ENCODE results near the gene ZNRF1. TPM values are rescaled to one million over a fixed set of nuclear protein-coding genes. Genes with fewer than 3 reads are reported as not detected.
A peak's percentile ranks its signal among the peaks of the same experiment; 100 is the strongest.

Gene ZNRF1
- polyA plus RNA-seq, 2 of the 4 experiments (the other 2 are of a cell fraction), result 18.6 to 22.6 TPM

GRCh38 chr16:75048530-75048929, 49.7 kb downstream of the ZNRF1 start:
- no peak for ATAC-seq
- WGBS (ENCODE audit: missing lambda C conversion rate), result 94% methylated on average over 8 of the region's 8 CpGs
- Histone ChIP-seq H3K4me1 (peaks cover 27% of the 10 kb centered on the region), H3K4me2 (no peak overlapping the region), H3K4me3 (no peak overlapping the region), H3K27ac (no peak overlapping the region), H3K9me3 (no peaks in the 10 kb centered on the region)
- TF ChIP-seq JUNB (IDR thresholded peaks at IDR 0.05), result no peak
- TF ChIP-seq HOXB5 (CRISPR knock-in tag; IDR thresholded peaks at IDR 0.05), result no peak
- TF ChIP-seq CHD4 (IDR thresholded peaks at IDR 0.05; ENCODE audit: borderline replicate concordance), result no peak
- TF ChIP-seq ZSCAN20 (CRISPR knock-in tag; IDR thresholded peaks at IDR 0.05), result no peak
- no peak for TF ChIP-seq ELK1 (IDR thresholded peaks at IDR 0.05; ENCODE audit: low read depth, low read length)
- TF ChIP-seq E2F6 (IDR thresholded peaks at IDR 0.05; ENCODE audit: borderline replicate concordance, low read depth), result no peak
- DNase-seq (ENCODE audit: low read depth in 1 of 2, low spot score in 1 of 2), result no peak
- ChIA-PET POLR2A (no interaction called here), CTCF (interaction anchor here (1.0 to 2.2 kb wide), 2 partner anchors 16 to 63 kb away, joined by 3 to 4 read pairs; no protein-coding TSS in a partner anchor)
- no peak for FAIRE-seq

GRCh38 chr16:75052481-75053202, 53.8 kb downstream of the ZNRF1 start:
- no peak for TF ChIP-seq FOXS1 (CRISPR knock-in tag; IDR thresholded peaks at IDR 0.05)
- no peak for TF ChIP-seq CEBPB (IDR thresholded peaks at IDR 0.05)
- no peak for TF ChIP-seq HES2 (IDR thresholded peaks at IDR 0.05)
- TF ChIP-seq SMC3 (IDR thresholded peaks at IDR 0.05), result no peak
- no peak for TF ChIP-seq TFCP2L1 (CRISPR knock-in tag; IDR thresholded peaks at IDR 0.05)
- TF ChIP-seq RFX5 (IDR thresholded peaks at IDR 0.05), result no peak
- TF ChIP-seq CHD4 (IDR thresholded peaks at IDR 0.05; ENCODE audit: borderline replicate concordance), result no peak
- no peak for TF ChIP-seq NR3C1 (IDR thresholded peaks at IDR 0.05)
- TF ChIP-seq CBX8 (IDR thresholded peaks at IDR 0.05), result no peak
- TF ChIP-seq HEYL (CRISPR knock-in tag; IDR thresholded peaks at IDR 0.05), result no peak
- no peak for TF ChIP-seq ELK1 (IDR thresholded peaks at IDR 0.05; ENCODE audit: low read depth, low read length)
- no peak for TF ChIP-seq CBX2 (IDR thresholded peaks at IDR 0.05; ENCODE audit: borderline replicate concordance, low read depth)
- Histone ChIP-seq H3K4me1 (peaks cover 28% of the 10 kb centered on the region), H3K4me2 (no peak overlapping the region), H3K4me3 (no peak overlapping the region), H3K9me3 (no peaks in the 10 kb centered on the region), H3K27ac (no peak overlapping the region; a peak in 1 of 6 replicates)
- FAIRE-seq (no peak), ATAC-seq (peak in 1 of 2 experiments; percentile 54; a peak in 4 of 6 replicates), DNase-seq (ENCODE audit: low read depth in 1 of 2, low spot score in 1 of 2) (peak in 1 of 2 experiments; percentile 16)
- ChIA-PET CTCF (interaction anchor here (0.9 to 2.7 kb wide), 2 partner anchors 10 to 58 kb away, joined by 4 to 13 read pairs; no protein-coding TSS in a partner anchor), POLR2A (no interaction called here)
- WGBS (ENCODE audit: missing lambda C conversion rate), result 87% methylated on average over 6 of the region's 6 CpGs

- CTCF ChIA-PET, result no interaction called here
- H3K4me3 ChIP-seq, result no peak overlapping the region
- no peaks in the 10 kb centered on the region for H3K9me3 ChIP-seq
- TF ChIP-seq FOSL2 (IDR thresholded peaks at IDR 0.05) (no peak), FOSL2 (CRISPR knock-in tag; IDR thresholded peaks at IDR 0.05) (0 out of 2 replicates have a peak, but pooled peaks have one; percentile 23), MYC (IDR thresholded peaks at IDR 0.05; ENCODE audit: borderline replicate concordance, low read length) (no peak)
- DNase-seq (ENCODE audit: low read depth in 1 of 2, low spot score in 1 of 2), result peak in 1 of 2 experiments; percentile 66
- POLR2A ChIA-PET, result no interaction called here
- 50% methylated on average over 4 of the region's 4 CpGs for WGBS (ENCODE audit: missing lambda C conversion rate)
- no peak for FAIRE-seq
- ATAC-seq, result peak; percentile 28 to 56; a peak in 3 of 6 replicates
- H3K4me1 ChIP-seq, result peaks cover 28% of the 10 kb centered on the region
- peak overlapping the region; percentile 64 for H3K4me2 ChIP-seq
- H3K27ac ChIP-seq, result peak overlapping the region; percentile 60 to 62; a peak in 5 of 6 replicates
Observed at GRCh38 chr16:75053791-75054555, 55.1 kb downstream of the ZNRF1 start.

Measured in A549 (cell line).